Middle frontal gyrus (tissue), 1 donor: ENCODE measurements around the gene GRID2.
"Not testable (repeated sequence)": the region's sequence is repeated elsewhere in the genome, so short reads cannot be mapped to it uniquely, and the experiment has no call there.

Source experiments
- DNase-seq: peaks from one replicate; pipeline ENCODE4 v3.0.0-alpha.2; 2015; ENCODE audit warnings: low spot score; ENCODE audit errors: extremely low spot score

Gene GRID2

GRCh38 chr4:92303621-92304027, at the start of gene GRID2:
TSS of gene GRID2 (plus strand) at chr4:92303966.
- peak; percentile 27 for DNase-seq

- DNase-seq: no peak
Observed at GRCh38 chr4:92253986-92254671, 49.6 kb upstream of the GRID2 start.

- DNase-seq: no peak
Observed at GRCh38 chr4:92254767-92255442, 48.9 kb upstream of the GRID2 start.

GRCh38 chr4:92255920-92256244, 47.9 kb upstream of the GRID2 start:
- DNase-seq: no peak

- no peak for DNase-seq
Observed at GRCh38 chr4:92257931-92258857, 45.6 kb upstream of the GRID2 start.

GRCh38 chr4:92261256-92261655, 42.5 kb upstream of the GRID2 start:
- no peak for DNase-seq

- no peak for DNase-seq
Observed at GRCh38 chr4:92262371-92262770, 41.4 kb upstream of the GRID2 start.

GRCh38 chr4:92263010-92263409, 40.8 kb upstream of the GRID2 start:
- no peak for DNase-seq

GRCh38 chr4:92263575-92263974, 40.2 kb upstream of the GRID2 start:
- no peak for DNase-seq

GRCh38 chr4:92264163-92264562, 39.6 kb upstream of the GRID2 start:
- DNase-seq: no peak

- no peak for DNase-seq
Observed at GRCh38 chr4:92265021-92265420, 38.7 kb upstream of the GRID2 start.

GRCh38 chr4:92265798-92266197, 38.0 kb upstream of the GRID2 start:
- DNase-seq: no peak

GRCh38 chr4:92266521-92266920, 37.2 kb upstream of the GRID2 start:
- no peak for DNase-seq

- DNase-seq: no peak
Observed at GRCh38 chr4:92268642-92269041, 35.1 kb upstream of the GRID2 start.

GRCh38 chr4:92270908-92271307, 32.9 kb upstream of the GRID2 start:
- no peak for DNase-seq

- DNase-seq: not testable (repeated sequence)
Observed at GRCh38 chr4:92271551-92271950, 32.2 kb upstream of the GRID2 start.

GRCh38 chr4:92277057-92277881, 26.5 kb upstream of the GRID2 start:
- not testable (repeated sequence) for DNase-seq

- no peak for DNase-seq
Observed at GRCh38 chr4:92279296-92279695, 24.5 kb upstream of the GRID2 start.

GRCh38 chr4:92299152-92299551, 4.6 kb upstream of the GRID2 start:
- no peak for DNase-seq

GRCh38 chr4:92304121-92304520, 355 bp downstream of the GRID2 start:
- DNase-seq: no peak

GRCh38 chr4:92304606-92305005, 840 bp downstream of the GRID2 start:
- no peak for DNase-seq
